Osteoblast (primary cell): ENCODE data around the gene TPST2. TPM values are rescaled to one million over a fixed set of nuclear protein-coding genes. Genes with fewer than 3 reads are reported as not detected.

Source experiments
- DNase-seq: peaks from one replicate; pipeline ENCODE4 v3.0.0; 2011; ENCODE audit warnings: low spot score, mixed read lengths; ENCODE audit not compliant: insufficient read length; ENCODE audit errors: missing footprints
- H2AFZ ChIP-seq: 2 replicates; pipeline ENCODE4 v1.6.0; 2011; ENCODE audit warnings: mild to moderate bottlenecking, low read length
- H3K27ac ChIP-seq: 2 replicates; pipeline ENCODE4 v1.5.1; 2011; ENCODE audit warnings: mild to moderate bottlenecking, low read depth, low read length, moderate library complexity
- H3K27me3 ChIP-seq: 2 replicates; pipeline ENCODE4 v1.6.0; 2012; ENCODE audit warnings: mild to moderate bottlenecking, control low read depth, inconsistent platforms, low read length, moderate library complexity; ENCODE audit not compliant: insufficient read depth
- H3K36me3 ChIP-seq: 2 replicates; pipeline ENCODE4 v1.5.1; 2011; ENCODE audit warnings: mild to moderate bottlenecking, low read length, control low read depth, moderate library complexity; ENCODE audit not compliant: insufficient read depth
- H3K4me1 ChIP-seq: 2 replicates; pipeline ENCODE4 v1.5.1; 2011; ENCODE audit warnings: mild to moderate bottlenecking, low read length, control low read depth, moderate library complexity; ENCODE audit not compliant: insufficient read depth
- H3K4me2 ChIP-seq: 2 replicates; pipeline ENCODE4 v1.6.0; 2011; ENCODE audit warnings: mild to moderate bottlenecking, low read length; ENCODE audit not compliant: insufficient read depth
- H3K4me3 ChIP-seq: fragments of 200-600 bp; sonication (generic); 3 replicates; pipeline ENCODE4 v1.5.1; 2012; ENCODE audit warnings: mild to moderate bottlenecking, low read length, inconsistent platforms; ENCODE audit not compliant: insufficient read depth
- H3K79me2 ChIP-seq: 2 replicates; pipeline ENCODE4 v1.6.0; 2012; ENCODE audit warnings: mild to moderate bottlenecking, low read length, control low read depth, inconsistent platforms; ENCODE audit not compliant: insufficient read depth
- H3K9me3 ChIP-seq: 2 replicates; pipeline ENCODE4 v1.5.1; 2011; ENCODE audit warnings: low read depth, low read length, control low read depth
- H4K20me1 ChIP-seq: 2 replicates; pipeline ENCODE4 v1.6.0; 2012; ENCODE audit warnings: mild to moderate bottlenecking, low read length, control low read depth; ENCODE audit not compliant: insufficient read depth
- total RNA-seq: library from RNA; depleted of rRNA; stranded (reverse); fragments of >200 nt; gene quantifications from 2 replicates; pipeline ENCODE4 v1.2.3, GENCODE V29; 2012
- TF ChIP-seq, protein P1 (sequence below): IDR thresholded peaks from 2 replicates; pipeline ENCODE4 v1.5.1; 2011; ENCODE audit warnings: mild to moderate bottlenecking, low read depth, low read length, moderate library complexity; ENCODE audit errors: extremely low read depth

TPST2 gene
- total RNA-seq, 1 donor, result 98.4 TPM

DNA sequence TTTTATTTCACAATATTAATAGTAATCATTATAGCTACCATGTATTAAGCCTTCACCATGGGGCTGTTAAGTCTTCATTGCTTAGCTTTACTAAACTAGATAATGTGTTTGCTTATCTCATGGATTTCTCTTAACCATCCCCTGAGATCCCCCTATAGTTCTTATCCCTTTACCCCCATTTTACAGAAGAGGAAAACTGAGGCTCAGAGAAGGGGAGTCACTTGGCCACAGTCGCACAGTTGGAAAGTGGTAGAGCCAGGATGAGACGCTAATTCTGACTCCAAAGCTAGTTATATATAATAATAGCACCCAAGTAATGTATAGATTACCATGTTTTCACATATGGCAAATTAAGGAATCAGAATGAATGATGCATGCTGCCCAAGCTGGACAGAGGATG is 67.9 kb downstream of the TPST2 start:
- TF ChIP-seq, protein P1, sequence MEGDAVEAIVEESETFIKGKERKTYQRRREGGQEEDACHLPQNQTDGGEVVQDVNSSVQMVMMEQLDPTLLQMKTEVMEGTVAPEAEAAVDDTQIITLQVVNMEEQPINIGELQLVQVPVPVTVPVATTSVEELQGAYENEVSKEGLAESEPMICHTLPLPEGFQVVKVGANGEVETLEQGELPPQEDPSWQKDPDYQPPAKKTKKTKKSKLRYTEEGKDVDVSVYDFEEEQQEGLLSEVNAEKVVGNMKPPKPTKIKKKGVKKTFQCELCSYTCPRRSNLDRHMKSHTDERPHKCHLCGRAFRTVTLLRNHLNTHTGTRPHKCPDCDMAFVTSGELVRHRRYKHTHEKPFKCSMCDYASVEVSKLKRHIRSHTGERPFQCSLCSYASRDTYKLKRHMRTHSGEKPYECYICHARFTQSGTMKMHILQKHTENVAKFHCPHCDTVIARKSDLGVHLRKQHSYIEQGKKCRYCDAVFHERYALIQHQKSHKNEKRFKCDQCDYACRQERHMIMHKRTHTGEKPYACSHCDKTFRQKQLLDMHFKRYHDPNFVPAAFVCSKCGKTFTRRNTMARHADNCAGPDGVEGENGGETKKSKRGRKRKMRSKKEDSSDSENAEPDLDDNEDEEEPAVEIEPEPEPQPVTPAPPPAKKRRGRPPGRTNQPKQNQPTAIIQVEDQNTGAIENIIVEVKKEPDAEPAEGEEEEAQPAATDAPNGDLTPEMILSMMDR, result no peak

DNA sequence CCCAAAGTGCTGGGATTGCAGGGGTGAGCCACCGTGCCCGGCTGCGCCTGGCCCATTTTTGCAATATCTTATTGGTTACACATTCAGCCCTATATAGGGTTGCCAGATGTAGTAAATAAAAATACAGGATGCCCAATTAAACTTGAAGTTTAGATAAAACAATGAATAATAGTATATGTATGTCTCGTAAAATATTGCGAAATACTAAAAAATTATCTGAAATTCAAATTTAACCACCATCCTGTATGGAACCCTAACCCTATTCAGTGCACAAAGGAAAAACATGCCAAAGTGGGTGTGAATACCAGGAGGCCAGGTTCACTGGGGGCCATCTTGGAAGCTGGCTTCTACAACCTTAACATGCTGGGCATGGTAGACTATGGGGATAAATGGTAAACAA is 72.5 kb downstream of the TPST2 start:
- no peak overlapping the region for H2AFZ ChIP-seq
- peaks cover 12% of the 10 kb centered on the region for H3K79me2 ChIP-seq
- TF ChIP-seq, protein P1, result no peak
- H3K27ac ChIP-seq, result no peak overlapping the region
- no peaks in the 10 kb centered on the region for H4K20me1 ChIP-seq
- H3K36me3 ChIP-seq, result peaks cover 6% of the 10 kb centered on the region
- no peaks in the 10 kb centered on the region for H3K9me3 ChIP-seq
- no peak for DNase-seq
- peaks cover 12% of the 10 kb centered on the region for H3K4me1 ChIP-seq
- H3K4me3 ChIP-seq, result no peak overlapping the region
- H3K4me2 ChIP-seq, result no peak overlapping the region
- H3K27me3 ChIP-seq, result no peaks in the 10 kb centered on the region

More for the DNA sequence above, 67.9 kb downstream of the TPST2 start:
- no peaks in the 10 kb centered on the region for H4K20me1 ChIP-seq
- no peaks in the 10 kb centered on the region for H3K9me3 ChIP-seq
- H3K4me2 ChIP-seq, result no peak overlapping the region
- no peaks in the 10 kb centered on the region for H3K79me2 ChIP-seq
- H2AFZ ChIP-seq, result no peak overlapping the region
- no peak overlapping the region for H3K4me3 ChIP-seq
- DNase-seq, result no peak
- H3K27me3 ChIP-seq, result no peaks in the 10 kb centered on the region
- H3K4me1 ChIP-seq, result no peaks in the 10 kb centered on the region
- no peak overlapping the region for H3K27ac ChIP-seq
- H3K36me3 ChIP-seq, result peaks cover 40% of the 10 kb centered on the region

DNA sequence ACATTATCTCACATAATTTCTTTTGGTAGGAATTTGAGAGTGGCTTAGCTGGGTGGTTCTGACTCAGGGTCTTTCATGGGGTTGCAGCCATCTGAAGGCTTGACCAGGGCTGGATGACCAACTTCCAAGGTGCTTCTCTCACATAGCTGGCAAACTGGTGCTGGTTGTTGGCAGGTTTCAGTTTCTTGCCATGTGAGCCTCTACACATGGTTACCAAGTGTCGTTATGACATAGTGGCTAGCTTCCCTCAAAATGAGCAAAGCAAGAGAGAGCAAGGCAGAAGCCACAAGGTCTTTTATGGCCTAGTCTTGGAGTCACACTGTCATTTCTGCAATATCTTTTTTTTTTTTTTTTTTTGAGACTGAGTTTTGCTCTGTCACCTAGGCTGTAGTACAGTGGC is 73.4 kb downstream of the TPST2 start:
- Histone ChIP-seq H3K4me2 (no peak overlapping the region), H3K27me3 (no peaks in the 10 kb centered on the region), H3K4me1 (peaks cover 17% of the 10 kb centered on the region), H3K79me2 (peaks cover 21% of the 10 kb centered on the region), H4K20me1 (no peaks in the 10 kb centered on the region), H3K4me3 (no peak overlapping the region), H3K36me3 (no peaks in the 10 kb centered on the region), H3K27ac (no peak overlapping the region), H3K9me3 (no peaks in the 10 kb centered on the region), H2AFZ (no peak overlapping the region)
- TF ChIP-seq, protein P1, result no peak
- no peak for DNase-seq

DNA sequence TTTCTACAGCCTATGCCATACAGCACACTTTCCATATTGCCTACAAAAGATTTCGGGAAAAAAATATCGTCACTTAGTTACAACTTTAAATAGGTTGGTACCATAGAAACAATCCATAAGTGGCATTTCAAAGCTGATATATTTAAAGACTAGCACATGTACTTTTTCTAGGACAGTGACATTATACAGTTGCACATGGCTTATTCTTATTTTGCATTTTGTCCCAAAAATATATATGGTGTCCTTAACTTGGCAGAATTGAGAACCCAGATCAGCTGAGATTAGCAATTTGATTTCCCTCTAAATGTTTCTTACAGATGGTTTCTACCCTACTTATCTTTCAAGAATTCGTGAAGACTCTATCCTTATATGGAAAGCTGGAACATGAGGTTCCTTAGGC is 74.0 kb downstream of the TPST2 start:
- H3K79me2 ChIP-seq, result peaks cover 27% of the 10 kb centered on the region
- DNase-seq, result no peak

More for the DNA sequence above, 74.0 kb downstream of the TPST2 start:
- no peaks in the 10 kb centered on the region for H3K9me3 ChIP-seq
- H3K27ac ChIP-seq, result no peak overlapping the region
- no peak overlapping the region for H3K4me3 ChIP-seq
- H3K27me3 ChIP-seq, result no peaks in the 10 kb centered on the region
- H3K4me2 ChIP-seq, result no peak overlapping the region
- peaks cover 23% of the 10 kb centered on the region for H3K4me1 ChIP-seq
- no peaks in the 10 kb centered on the region for H4K20me1 ChIP-seq
- TF ChIP-seq, protein P1, result no peak
- H2AFZ ChIP-seq, result no peak overlapping the region
- no peaks in the 10 kb centered on the region for H3K36me3 ChIP-seq
